Endodermal cell (in vitro differentiated cells): ENCODE results near the gene EIF4A3. TPM values are rescaled to one million over a fixed set of nuclear protein-coding genes. Genes with fewer than 3 reads are reported as not detected.

Experiments
- DNase-seq: peaks from one replicate; pipeline ENCODE4 v3.0.0-alpha.2; 2017
- H3K27ac ChIP-seq: 2 replicates; pipeline ENCODE4 v1.5.1; 2013; ENCODE audit warnings: mild to moderate bottlenecking, low read depth, low read length, moderate library complexity
- H3K27me3 ChIP-seq: 2 replicates; pipeline ENCODE4 v1.6.1; 2013; ENCODE audit warnings: mild to moderate bottlenecking, low read length, moderate library complexity; ENCODE audit not compliant: insufficient read depth, control insufficient read depth, poor library complexity, severe bottlenecking
- H3K36me3 ChIP-seq: 2 replicates; pipeline ENCODE4 v1.7.0; 2013; ENCODE audit warnings: mild to moderate bottlenecking, low read length, moderate library complexity; ENCODE audit not compliant: control insufficient read depth, insufficient read depth
- H3K4me1 ChIP-seq: one replicate; pipeline ENCODE4 v1.7.0; 2013; ENCODE audit warnings: low read length; ENCODE audit not compliant: control insufficient read depth, insufficient read depth
- H3K4me3 ChIP-seq: 2 replicates; pipeline ENCODE4 v1.5.1; 2013; ENCODE audit warnings: mild to moderate bottlenecking, low read length, moderate library complexity
- H3K9ac ChIP-seq: 2 replicates; pipeline ENCODE4 v1.6.1; 2013; ENCODE audit warnings: mild to moderate bottlenecking, low read length, moderate library complexity; ENCODE audit not compliant: poor library complexity, severe bottlenecking; ENCODE audit errors: extremely low read depth
- H3K9me3 ChIP-seq: 2 replicates; pipeline ENCODE4 v1.6.1; 2013; ENCODE audit warnings: mild to moderate bottlenecking, low read length, moderate library complexity; ENCODE audit not compliant: control insufficient read depth
- H3K27ac Mint-ChIP-seq: 2 replicates; pipeline ENCODE4 v1.8.0; 2020; ENCODE audit warnings: mixed read lengths
- H3K27me3 Mint-ChIP-seq: 2 replicates; pipeline ENCODE4 v1.8.0; 2021; ENCODE audit warnings: mild to moderate bottlenecking, mixed read lengths; ENCODE audit not compliant: insufficient read depth
- H3K36me3 Mint-ChIP-seq: 2 replicates; pipeline ENCODE4 v1.8.0; 2020; ENCODE audit warnings: low read depth, mixed read lengths
- H3K4me1 Mint-ChIP-seq: 2 replicates; pipeline ENCODE4 v1.8.0; 2020; ENCODE audit warnings: mixed read lengths
- H3K4me3 Mint-ChIP-seq: 2 replicates; pipeline ENCODE4 v1.8.0; 2020; ENCODE audit warnings: mild to moderate bottlenecking, moderate library complexity, mixed read lengths
- H3K9me3 Mint-ChIP-seq: 2 replicates; pipeline ENCODE4 v1.8.0; 2020; ENCODE audit warnings: mild to moderate bottlenecking, mixed read lengths
- WGBS, 2 experiments: methylation state at CpG; one replicate each; pipeline versions ENCODE4 v1.1.5 to v1.1.7; 2013; ENCODE audit warnings: missing lambda C conversion rate in 2 of 2, mixed read lengths in 1 of 2; ENCODE audit not compliant: insufficient coverage in 1 of 2, insufficient read length in 1 of 2; 5-methylcytosine and 5-hydroxymethylcytosine counted together
- total RNA-seq, 2 donors: library from RNA; stranded (reverse); fragmentation: NEBNext Ultra II Directional in 1 of 2; extraction: Animal tissue kit (Norgen Biotek cat#: 25700) in 1 of 2; gene quantifications; 2 replicates in 1 of 2; 3 replicates in 1 of 2; pipeline ENCODE4 v1.2.1, GENCODE V29; 2021
- TF ChIP-seq, protein P1 (sequence below): fragments of 200-600 bp; sonication (generic); conservative IDR thresholded peaks from 2 replicates; pipeline ENCODE4 v1.5.0; 2021; ENCODE audit warnings: antibody characterized with exemption, mild to moderate bottlenecking

EIF4A3 gene
- total RNA-seq, 2 donors from 2014 or later, result 107 to 110 TPM

- no peaks in the 10 kb centered on the region for H3K9me3 Mint-ChIP-seq
- WGBS, 2 experiments, result 87 to 89% methylated on average over 29 to 34 of the region's 34 CpGs
- no peaks in the 10 kb centered on the region for H3K4me1 ChIP-seq
- H3K27me3 Mint-ChIP-seq, result no peaks in the 10 kb centered on the region
- peaks cover 1% of the 10 kb centered on the region for H3K36me3 Mint-ChIP-seq
- H3K9me3 ChIP-seq, result no peaks in the 10 kb centered on the region
- DNase-seq, result no peak
- H3K36me3 ChIP-seq, result no peaks in the 10 kb centered on the region
- no peak overlapping the region for H3K27ac ChIP-seq
- no peak overlapping the region for H3K4me3 ChIP-seq
- H3K9ac ChIP-seq, result no peak overlapping the region
- H3K4me3 Mint-ChIP-seq, result no peak overlapping the region
- TF ChIP-seq, protein P1, sequence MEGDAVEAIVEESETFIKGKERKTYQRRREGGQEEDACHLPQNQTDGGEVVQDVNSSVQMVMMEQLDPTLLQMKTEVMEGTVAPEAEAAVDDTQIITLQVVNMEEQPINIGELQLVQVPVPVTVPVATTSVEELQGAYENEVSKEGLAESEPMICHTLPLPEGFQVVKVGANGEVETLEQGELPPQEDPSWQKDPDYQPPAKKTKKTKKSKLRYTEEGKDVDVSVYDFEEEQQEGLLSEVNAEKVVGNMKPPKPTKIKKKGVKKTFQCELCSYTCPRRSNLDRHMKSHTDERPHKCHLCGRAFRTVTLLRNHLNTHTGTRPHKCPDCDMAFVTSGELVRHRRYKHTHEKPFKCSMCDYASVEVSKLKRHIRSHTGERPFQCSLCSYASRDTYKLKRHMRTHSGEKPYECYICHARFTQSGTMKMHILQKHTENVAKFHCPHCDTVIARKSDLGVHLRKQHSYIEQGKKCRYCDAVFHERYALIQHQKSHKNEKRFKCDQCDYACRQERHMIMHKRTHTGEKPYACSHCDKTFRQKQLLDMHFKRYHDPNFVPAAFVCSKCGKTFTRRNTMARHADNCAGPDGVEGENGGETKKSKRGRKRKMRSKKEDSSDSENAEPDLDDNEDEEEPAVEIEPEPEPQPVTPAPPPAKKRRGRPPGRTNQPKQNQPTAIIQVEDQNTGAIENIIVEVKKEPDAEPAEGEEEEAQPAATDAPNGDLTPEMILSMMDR, result no peak
- no peaks in the 10 kb centered on the region for H3K27me3 ChIP-seq
- H3K27ac Mint-ChIP-seq, result no peak overlapping the region
- peaks cover 1% of the 10 kb centered on the region for H3K4me1 Mint-ChIP-seq
These were observed 59.3 kb downstream of the EIF4A3 start for GRCh38 chr17:80087346-80088265.

DNA sequence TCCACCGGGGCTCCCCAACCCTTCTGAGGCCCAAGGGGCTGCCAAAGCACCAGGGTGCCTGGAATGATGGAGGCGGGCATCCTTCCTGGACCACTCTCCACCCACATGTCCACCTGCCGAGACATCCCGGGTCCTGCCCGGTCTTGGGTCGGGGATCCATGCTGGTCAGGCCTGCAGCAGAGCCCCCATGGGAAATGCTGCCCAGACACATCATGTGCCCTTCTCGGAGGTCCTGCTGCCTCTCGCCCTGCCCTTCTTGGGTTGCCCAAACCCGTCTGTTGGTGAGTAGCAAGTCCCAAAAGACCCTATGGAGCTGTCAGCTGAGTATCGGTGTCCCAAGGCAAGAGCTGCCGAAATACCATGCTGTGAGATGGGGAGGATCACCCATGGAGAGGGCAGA lies 60.3 kb downstream of the EIF4A3 start:
- Histone ChIP-seq H3K27ac (no peak overlapping the region), H3K4me1 (no peaks in the 10 kb centered on the region), H3K36me3 (no peaks in the 10 kb centered on the region), H3K27me3 (no peaks in the 10 kb centered on the region), H3K9ac (no peak overlapping the region), H3K4me3 (no peak overlapping the region), H3K9me3 (no peaks in the 10 kb centered on the region)
- no peak overlapping the region for H3K27ac Mint-ChIP-seq
- H3K27me3 Mint-ChIP-seq, result no peaks in the 10 kb centered on the region
- 77 to 83% methylated on average over 5 to 11 of the region's 11 CpGs for WGBS, 2 experiments
- peaks cover 3% of the 10 kb centered on the region for H3K36me3 Mint-ChIP-seq
- peaks cover 1% of the 10 kb centered on the region for H3K4me1 Mint-ChIP-seq
- no peak overlapping the region for H3K4me3 Mint-ChIP-seq
- DNase-seq, result no peak
- TF ChIP-seq, protein P1, result no peak
- no peaks in the 10 kb centered on the region for H3K9me3 Mint-ChIP-seq

DNA sequence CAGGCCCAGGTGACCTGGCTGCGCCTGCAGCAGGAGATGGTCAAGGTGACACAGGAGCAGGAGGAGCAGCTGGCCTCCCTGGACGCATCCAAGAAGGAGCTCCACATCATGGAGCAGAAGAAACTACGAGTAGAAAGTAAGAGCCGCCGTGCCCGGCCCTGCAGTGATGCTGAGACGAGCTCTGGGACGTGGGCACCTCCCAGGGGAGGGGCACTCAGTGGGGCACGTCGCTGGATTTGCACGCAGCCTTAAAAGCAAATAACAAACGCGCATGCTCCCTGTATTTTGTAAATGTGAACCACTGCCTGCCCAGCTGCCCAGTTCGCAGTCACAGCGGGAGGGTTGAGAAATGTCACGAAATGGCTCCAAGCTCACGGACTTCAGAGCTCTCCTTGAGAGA lies 60.8 kb downstream of the EIF4A3 start:
- no peaks in the 10 kb centered on the region for H3K36me3 ChIP-seq
- H3K27me3 ChIP-seq, result no peaks in the 10 kb centered on the region
- H3K9me3 Mint-ChIP-seq, result no peaks in the 10 kb centered on the region
- H3K9ac ChIP-seq, result no peak overlapping the region
- H3K4me3 Mint-ChIP-seq, result no peak overlapping the region
- no peaks in the 10 kb centered on the region for H3K27me3 Mint-ChIP-seq
- H3K4me3 ChIP-seq, result no peak overlapping the region
- H3K9me3 ChIP-seq, result no peaks in the 10 kb centered on the region
- WGBS, 2 experiments, result 86 to 92% methylated on average over 17 of the region's 17 CpGs
- H3K36me3 Mint-ChIP-seq, result peaks cover 3% of the 10 kb centered on the region
- TF ChIP-seq, protein P1, result no peak
- H3K4me1 ChIP-seq, result no peaks in the 10 kb centered on the region
- H3K27ac Mint-ChIP-seq, result no peak overlapping the region
- no peak overlapping the region for H3K27ac ChIP-seq
- peaks cover 1% of the 10 kb centered on the region for H3K4me1 Mint-ChIP-seq
- DNase-seq, result no peak
